Hepatic stellate cell (primary cell): ENCODE results near the gene CTTNBP2.
"Not testable (repeated sequence)": the region's sequence is repeated elsewhere in the genome, so short reads cannot be mapped to it uniquely, and the experiment has no call there.

ENCODE experiments used
- DNase-seq: peaks from one replicate; pipeline ENCODE4 v3.0.0; 2011; ENCODE audit warnings: low spot score

CTTNBP2 gene

DNA sequence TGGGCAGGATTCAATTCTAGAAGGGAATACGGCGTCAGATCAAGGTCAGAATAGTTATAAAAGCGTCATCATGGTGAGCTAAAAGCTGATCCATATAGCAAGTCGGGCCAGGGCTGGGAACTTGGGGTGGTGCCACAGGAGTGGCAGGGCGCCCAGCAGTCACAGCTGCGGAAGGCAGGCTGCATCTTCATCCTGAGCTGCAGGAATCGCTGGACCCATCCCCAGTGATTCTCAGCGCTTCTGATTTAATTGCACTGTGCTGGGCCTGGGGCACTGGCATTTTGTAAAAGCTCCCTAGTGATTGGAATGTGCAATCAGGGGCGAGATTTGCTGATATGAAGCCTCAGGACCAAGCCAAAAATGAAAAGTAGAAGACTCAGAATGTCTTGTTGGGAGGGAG is 135.3 kb downstream of the CTTNBP2 start:
- DNase-seq = no peak

DNA sequence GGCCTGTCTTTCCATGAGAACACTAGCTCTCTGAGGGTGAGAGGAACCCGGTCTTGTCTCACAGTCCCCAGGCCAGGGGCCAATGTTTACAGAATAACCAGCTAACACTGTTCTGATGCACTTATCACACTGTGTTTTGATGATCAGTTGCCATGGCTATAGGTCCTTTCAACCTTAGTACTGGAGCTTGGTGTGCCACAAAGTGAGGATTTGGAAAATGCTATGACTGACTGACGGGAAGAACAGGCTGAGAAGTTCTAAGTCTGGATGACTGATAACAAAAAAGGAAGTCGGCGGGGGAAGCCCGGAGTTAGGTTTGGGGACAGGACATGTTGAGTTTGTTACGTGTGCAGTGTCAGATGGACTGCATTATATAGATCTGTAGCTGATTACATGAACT is 141.8 kb downstream of the CTTNBP2 start:
- DNase-seq = no peak

DNA sequence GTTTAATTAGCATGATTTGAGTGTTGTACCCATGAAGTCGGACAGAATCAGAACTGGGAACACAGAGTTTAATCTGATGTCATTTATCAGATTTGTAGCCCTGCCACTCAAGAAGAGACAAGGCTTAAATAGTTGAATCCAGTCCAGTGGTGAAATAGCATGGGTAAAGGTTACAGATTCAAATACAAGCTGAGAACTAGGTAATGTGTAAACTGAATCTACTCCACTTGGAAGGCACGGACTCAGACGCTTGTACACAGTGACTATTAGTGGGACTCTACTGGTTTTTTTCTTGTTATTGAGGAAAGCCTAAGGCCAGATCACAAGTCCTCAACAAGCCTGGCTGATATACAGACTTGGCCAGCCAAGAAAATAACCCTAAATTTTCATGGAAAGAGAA is 142.9 kb downstream of the CTTNBP2 start:
- DNase-seq = no peak

DNA sequence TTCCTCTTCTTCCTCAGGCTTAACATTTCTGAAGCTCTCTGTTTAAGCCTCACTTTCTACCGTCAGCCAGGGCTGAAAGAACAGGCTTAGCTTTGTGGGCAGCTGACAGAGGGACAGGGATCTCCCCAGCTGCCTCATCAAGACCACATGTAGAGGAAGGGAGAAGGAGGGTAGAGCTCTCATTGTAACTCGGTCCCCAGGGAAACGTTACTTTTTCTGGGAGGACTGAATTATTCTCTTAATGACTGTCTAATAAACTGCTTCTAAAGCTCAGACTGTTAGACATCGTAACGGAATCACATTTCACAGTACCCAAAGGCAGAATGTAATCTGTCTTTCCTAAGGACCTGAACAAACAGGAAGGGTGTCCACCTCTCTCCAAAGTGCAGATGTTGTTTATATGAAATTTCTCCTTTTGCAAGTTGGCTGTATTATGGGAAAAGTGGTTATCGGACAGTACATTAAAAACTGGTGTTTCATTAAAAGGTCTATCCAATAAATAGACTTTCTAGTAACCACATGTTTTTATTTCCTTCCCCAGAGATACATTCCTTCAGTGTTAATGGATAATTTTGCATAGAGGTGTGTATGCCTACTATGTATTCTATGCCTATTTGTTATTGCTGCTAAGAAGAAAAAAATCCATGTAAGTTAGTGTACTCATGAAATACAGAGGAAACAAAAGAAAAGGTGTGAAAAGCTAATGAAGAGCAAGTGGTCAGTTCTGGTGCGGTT is 144.2 kb downstream of the CTTNBP2 start:
- DNase-seq = no peak

DNA sequence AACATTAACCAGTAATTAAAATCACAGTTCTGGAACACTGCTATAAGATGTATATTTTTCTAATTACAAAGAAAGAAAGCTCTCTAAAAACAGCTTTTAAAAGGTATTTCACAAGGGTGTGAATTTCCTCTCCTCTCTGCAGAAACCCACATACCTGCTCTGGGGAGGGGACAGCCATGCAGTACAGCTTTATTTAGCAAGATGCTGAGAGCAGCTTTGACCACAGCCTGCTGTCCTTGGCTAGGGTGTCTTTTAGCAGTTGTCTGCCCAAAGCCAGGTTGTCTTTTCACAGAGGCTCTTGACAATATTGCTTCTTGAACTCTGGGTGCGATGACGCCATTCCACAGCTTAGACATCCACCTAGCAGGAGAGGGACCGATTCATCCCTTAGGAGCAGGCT is 148.3 kb downstream of the CTTNBP2 start:
- no peak for DNase-seq

DNA sequence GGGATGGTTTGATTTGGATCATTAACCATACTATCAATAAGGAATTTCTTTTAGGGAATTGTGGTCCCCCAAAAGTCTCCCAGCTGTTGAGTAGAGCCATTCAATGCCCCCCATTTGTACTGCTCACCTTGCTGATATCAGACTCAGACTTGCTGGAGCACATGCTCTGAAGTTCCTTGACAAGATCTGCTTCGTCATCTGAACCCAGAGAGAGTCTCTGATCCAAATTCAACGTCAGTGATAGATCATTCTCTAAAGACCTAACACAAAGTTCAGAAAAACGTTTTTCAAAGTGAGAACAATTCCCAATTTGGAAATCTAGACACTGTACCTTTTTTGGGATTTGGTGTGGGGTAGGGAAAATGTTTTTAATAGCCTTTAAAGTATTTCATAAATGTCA is 153.9 kb downstream of the CTTNBP2 start:
- DNase-seq = no peak

DNA sequence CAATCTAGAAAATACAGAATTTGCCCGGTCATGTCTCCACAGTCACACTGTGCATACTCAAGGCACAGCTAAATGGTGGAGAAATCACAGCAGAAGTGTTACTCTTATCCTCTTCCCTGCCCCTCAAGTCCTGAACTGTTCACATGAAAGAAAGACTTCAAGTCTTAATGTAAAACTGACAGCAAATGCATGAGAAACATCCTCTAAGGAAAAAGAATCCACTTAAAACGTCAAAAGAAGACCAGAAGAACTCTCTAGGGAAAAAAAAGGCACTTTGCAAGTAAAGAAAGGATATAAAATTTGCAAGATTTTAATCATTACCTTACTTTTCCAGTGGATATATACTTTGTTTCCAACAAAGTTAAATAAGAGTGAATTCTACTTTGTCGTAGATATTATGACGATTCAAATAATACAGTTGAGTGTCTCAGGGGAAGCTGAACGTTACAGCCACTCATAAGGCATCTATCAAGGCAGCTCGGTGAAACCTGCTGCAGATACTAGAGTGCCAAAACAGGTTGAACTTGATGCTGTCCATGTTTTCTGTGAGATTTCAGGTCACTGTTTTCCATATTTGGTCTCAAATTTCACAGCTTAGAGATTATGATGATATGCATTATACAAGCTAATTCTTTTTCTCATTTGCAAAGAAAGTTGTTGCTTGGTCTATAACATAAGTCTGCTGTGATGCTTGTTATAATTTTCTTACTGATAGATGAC is 155.0 kb downstream of the CTTNBP2 start:
- no peak for DNase-seq

DNA sequence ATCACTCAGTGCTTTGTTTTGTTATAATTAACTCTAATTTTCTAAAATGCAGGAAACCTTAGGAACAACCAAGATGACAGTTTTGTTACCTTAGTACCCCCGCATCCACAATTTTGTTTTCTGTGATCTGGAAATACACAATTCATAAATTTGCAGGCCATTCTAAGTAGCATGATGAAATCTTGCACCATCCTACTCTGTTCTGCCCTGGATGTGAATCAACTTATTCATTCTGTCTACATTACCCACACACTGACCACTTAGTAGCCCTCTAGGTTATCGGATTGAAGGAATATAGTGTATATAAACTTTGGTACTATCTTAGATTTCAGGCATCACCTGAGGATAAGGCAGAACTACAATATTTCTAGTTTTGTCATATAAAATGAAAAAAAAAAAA is 155.9 kb downstream of the CTTNBP2 start:
- DNase-seq = no peak

DNA sequence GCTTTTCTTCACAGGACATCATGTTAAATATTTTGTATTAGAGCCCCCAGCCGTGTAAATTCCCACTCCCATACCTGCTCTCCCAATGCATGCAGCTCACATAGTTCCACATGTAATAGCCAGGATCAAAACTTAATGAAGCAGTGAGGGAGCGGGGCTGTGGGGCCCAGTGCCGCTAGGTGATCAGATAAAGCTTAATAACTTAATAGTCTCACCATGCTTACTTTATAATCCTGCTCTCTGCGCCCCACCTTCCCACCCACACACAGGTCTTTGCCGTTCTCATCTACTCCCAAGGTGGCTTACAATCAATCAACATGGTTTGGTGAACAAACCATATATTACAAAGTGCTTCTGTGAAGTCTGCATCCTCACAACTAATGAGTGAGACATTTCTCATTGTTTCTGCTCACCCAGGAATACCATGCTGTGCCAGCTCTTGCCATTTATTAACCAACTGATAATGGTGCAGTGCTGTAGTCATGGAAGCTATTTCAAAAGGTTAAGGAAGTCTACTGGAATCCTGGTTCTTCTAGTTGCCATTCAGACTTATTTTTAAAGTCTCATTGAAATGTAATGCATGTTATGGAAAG is 156.4 kb downstream of the CTTNBP2 start:
- DNase-seq = no peak

DNA sequence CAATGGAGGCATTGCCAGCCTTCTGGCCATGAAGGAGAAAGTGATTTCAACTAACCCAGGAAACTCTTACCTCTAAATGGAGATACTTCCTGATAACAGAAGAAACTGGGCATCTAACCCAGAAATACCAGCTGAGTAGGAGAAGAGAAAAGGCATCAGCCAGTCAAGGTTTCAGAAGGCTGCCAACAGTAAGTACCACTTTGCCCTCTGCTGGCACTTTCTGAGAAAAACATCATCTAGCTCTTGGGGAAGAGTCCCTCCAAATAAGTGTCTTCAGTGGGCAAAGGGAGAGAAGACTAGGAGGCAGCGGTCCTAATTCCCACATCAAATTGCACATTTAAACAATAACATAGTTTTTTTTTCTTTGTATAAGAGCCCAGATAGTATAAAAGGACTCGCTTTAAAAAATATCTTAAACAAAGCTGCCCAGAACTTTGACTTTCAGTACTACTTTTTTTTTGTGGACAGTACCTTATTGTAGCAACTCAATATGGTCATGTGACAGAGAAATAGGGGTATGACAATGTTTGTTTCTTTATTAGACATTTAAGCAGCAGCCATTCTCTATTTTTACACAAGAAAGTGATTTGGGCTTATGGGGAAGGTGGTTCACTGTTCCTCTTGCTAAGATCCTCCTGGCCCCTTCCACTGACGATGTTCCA is 157.3 kb downstream of the CTTNBP2 start:
- peak; percentile 29 for DNase-seq

DNA sequence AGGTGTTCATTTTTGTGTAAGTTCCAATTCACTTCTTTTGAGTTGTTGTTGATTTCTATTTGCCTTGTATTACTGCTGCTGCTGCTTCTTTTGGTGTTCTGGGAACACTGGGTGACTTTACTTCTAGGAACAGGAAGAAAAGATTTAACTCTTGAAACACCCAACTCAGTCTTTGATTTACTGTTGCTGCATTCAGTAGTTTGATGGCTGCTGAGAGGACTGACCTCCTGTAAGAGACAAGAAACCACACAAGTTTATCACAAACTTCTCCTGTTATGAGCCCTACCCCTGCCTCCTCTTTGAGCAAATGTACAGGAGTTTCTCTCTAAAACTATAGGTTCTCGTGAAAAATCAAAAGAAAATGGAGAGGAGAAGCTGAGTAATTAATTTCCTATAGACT is 161.7 kb downstream of the CTTNBP2 start:
- no peak for DNase-seq

DNA sequence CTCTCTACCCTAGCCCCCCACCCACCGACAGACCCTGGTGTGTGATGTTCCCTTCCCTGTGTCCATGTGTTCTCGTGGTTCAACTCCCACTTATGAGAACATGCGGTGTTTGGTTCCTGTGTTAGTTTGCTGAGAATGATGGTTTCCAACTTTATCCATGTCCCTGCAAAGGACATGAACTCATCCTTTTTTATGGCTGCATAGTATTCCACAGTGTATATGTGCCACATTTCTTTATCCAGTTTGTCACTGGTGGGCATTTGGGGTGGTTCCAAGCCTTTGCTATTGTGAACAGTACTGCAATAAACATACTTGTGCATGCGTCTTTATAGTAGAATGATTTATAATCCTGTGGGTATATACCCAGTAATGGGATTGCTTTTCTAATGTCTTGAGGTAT is 165.1 kb downstream of the CTTNBP2 start:
- not testable (repeated sequence) for DNase-seq

DNA sequence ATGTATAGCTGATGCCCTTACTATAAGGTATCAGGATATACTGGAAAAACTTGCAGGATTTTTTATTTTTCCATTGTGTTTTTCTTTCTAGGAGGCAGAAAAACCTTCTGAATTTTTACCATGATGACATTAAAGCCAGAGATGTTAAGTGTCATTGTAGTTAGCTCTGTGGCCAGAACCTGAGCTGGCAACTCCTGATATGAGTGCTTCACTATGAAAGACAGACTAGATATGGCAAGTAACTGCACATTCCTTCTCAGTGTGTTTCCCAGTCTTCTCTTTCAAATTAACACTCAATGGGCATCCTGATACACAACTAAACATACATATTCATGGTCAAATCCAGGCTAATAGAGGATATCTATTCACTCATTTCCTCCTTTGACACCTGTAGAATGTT is 166.2 kb downstream of the CTTNBP2 start:
- DNase-seq = no peak

DNA sequence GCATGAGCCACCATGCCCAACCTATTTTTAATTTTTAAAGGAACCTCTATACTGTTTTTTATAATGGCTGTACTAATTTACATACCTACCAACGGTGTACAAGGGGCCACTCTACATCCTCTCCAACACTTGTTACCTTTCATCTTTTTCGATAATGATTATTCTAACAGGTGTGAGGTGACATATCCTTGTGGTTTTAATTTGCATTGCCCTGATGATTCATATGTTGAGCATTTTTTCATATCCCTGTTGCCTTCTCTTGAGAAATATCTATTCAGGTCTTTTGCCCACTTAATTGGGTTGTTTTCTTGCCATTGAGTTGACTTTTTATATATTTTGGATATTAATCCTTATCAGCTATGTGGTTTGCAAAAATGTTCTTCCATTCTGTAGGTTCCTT is 167.0 kb downstream of the CTTNBP2 start:
- no peak for DNase-seq

DNA sequence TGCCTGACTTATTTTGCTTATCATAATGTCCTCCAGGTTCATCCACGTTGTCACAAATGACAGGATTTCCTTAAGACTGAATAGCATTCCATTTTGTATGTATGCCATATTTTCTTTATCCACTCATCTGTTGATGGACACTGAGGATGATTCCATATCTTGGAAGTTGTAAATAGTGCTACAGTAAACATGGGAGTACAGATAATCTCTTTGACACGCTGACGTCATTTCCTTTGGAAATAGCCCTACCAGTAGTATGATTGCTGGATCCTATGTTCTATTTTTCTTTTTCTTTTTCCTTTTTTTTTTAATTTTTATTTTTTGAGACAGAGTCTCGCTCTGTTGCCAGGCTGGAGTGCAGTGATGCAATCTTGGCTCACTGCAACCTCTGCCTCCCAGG is 167.6 kb downstream of the CTTNBP2 start:
- no peak for DNase-seq

DNA sequence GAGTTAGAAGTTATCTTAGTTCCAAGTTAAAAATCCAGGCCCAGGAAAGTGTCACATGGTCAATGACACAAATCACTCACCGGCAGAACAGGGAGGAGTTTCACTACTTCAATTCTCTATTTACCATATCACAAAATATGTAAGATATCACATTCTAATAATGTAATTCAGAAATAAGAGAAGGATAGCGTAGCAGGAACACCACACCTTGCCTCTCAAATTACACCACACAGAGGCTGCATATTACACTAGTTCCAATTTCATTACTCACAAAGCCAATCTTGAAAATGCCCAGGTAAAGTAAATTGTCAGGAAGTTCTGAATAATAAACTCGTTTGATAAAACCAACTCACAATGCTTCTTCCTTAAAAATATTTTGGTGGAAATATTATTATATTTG is 169.2 kb downstream of the CTTNBP2 start:
- no peak for DNase-seq

DNA sequence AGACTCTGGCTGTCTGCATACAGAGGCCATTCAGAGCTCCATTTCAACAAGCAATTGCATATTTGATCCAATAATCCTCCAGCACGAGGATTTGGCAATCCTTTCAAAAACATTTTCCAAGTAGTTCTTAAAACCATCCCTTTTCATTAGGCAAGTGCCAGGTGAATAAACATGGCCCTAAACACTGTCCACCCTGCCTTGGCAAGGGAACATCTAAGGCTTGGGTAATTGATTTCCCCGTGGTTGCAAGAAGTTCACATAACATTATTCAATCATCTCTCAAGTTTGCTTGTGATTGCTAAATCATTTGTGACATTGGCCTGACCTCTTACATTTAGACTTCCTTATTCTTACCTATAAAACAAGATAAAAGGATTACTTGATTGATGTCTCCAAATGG is 175.2 kb downstream of the CTTNBP2 start:
- DNase-seq = no peak

DNA sequence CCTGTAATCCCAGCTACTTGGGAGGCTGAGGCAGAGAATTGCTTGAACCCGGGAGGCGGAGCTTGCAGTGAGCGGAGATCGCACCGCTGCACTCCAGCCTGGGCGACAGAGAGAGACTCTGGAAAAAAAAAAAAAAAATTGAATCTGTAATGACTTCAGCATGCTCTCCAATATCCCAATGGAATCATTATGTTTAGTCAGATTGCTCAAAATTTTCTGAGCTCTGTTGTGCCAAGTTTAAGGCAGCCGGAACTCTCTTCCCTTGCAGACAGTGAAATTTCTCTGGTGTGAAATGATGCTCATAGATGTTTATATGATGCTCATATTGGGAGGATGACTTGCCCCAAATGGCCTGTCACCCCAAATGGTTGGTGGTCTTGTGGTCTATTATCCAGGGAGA is 180.9 kb downstream of the CTTNBP2 start:
- no peak for DNase-seq

DNA sequence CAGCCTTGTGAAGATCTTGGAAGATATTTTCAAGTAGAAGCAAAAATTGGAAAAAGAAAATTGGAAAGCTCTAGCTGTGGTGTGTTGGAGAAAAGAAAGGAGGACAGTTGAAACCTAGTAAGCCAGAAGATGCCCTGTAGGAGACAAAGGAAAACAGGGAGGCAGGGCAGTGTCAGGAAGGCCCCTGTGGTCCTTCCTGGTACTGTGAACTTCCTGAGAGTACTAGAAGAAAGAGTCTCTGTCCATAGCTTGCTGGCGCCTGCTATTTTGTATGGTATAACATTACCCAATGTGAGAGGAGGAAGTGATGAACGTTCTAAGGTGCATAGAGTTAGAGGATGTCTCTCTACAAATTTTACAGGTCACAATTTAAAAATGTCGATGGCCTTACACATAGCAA is 183.1 kb downstream of the CTTNBP2 start:
- DNase-seq = no peak

DNA sequence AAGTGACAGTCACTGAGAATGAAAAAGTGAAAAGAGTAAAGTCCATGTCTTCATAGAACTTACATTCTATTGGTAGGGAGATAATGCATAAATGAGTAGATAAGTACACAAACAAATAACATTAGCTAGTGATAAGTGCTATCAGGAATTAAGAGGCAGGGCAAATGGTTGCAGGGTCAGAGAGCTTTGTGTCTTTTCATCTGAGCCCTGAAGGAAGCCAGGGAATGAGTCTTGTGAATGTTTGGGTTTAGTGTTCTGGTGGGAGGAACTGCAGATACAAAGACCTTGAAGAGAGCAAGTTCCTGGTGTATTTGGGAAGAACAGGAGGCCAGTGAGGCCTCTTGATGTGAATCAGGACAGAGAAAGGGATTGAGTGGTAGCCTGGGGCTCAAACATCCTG is 183.8 kb downstream of the CTTNBP2 start:
- no peak for DNase-seq

DNA sequence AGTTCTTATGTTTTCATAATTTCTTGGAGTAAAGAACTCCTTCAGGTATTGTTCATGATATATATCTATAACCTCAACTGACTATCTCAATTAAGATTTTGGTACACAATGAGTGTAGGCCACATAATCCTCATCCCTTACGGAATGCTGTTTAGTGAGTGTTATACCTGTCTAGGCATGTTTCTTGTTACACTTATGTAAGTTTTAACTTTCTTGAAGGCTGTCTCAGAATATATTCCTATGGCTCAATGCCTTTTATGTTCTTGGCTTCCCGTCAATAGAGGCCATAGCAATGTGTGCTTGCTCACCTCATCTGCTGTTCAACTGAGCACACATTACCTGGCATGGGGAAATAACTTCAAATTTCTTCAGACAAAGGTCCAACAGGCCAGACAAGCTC is 185.1 kb downstream of the CTTNBP2 start:
- no peak for DNase-seq

DNA sequence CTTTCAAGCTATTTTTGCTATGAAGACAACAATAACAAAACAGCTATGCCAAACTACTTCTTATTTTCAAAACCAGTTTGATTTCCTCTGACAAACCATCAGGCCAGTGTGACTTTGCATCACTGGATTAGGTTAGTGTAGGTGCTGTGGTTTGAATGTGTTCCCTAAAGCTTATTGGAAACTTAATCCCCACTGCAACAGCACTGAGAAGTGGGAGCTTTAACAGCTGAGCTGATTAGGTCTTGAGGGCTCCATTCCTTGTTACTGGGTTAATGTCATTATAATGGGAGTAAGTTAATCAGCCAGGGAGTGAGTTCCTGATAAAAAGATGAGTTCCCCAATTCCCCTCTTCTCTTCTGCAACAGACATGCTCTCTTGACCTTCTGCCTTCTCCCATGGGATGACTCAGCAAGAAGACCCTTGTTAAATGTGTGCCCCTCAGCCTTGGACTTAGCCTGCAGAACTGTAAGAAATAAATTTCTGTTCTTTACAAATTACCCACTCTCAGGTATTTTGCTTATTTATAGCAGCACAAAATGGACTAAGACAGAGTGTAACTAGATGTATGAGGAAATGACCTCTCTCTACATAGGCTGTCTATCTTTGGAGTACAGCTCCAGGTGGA is 186.8 kb downstream of the CTTNBP2 start:
- DNase-seq = no peak

DNA sequence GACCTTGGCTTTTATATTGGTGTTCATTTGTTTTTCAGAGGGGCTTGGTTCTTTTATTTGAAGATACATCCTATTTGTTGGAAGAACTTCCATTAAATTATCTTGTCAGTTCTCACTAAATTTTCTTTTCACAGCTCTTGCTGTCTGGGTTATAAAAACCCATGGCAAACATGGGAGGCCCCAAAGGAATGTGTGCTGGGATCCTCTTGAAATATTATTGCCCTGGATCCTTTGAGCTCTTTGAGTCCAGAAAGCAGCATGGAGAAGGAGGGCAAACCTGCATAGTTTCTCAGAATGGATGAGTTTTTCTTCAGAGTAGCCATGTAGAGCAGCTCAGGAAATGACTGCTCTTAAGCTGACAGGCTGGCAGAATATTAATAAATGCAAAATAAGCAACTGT is 187.4 kb downstream of the CTTNBP2 start:
- DNase-seq = no peak
